Activated CD8-positive, alpha-beta memory T cell treated with anti-CD3 and anti-CD28 coated beads for 4 hours (primary cell): ENCODE measurements around the gene S100PBP.
"Not testable (repeated sequence)": the region's sequence is repeated elsewhere in the genome, so short reads cannot be mapped to it uniquely, and the experiment has no call there.

Experiments used
- DNase-seq, 2 donors: peaks; one replicate each; pipeline ENCODE4 v3.0.0-alpha.2; 2020; ENCODE audit warnings: low read depth in 2 of 2

S100PBP gene

GRCh38 chr1:32900371-32900955, 83.0 kb downstream of the S100PBP start:
- DNase-seq, result no peak

- DNase-seq, result no peak
These were observed 83.7 kb downstream of the S100PBP start, which contains the start of gene TMEM54 for GRCh38 chr1:32900956-32901822. TMEM54 (minus strand) TSS chr1:32901389; CDS start chr1:32901238, 151 bp downstream.

- DNase-seq, result no peak
These were observed 84.5 kb downstream of the S100PBP start for GRCh38 chr1:32901823-32902534.

GRCh38 chr1:32902535-32902920, 85.1 kb downstream of the S100PBP start:
- no peak for DNase-seq

GRCh38 chr1:32903991-32904785, 86.7 kb downstream of the S100PBP start:
- no peak for DNase-seq

- no peak for DNase-seq
These were observed 87.3 kb downstream of the S100PBP start for GRCh38 chr1:32904797-32905196.

- not testable (repeated sequence) for DNase-seq
These were observed 88.1 kb downstream of the S100PBP start for GRCh38 chr1:32905588-32905987.

- DNase-seq, result no peak
These were observed 89.2 kb downstream of the S100PBP start for GRCh38 chr1:32906654-32907053.

- DNase-seq, result no peak
These were observed 90.0 kb downstream of the S100PBP start for GRCh38 chr1:32907435-32907834.
